Measurements from ENCODE around the gene TLN1. TPM values are rescaled to one million over a fixed set of nuclear protein-coding genes. Genes with fewer than 3 reads are reported as not detected.

TLN1 gene
- total RNA-seq, 4 donors from 2014 or later = 101 to 176 (median 155) TPM

- WGBS, 2 donors = 93% methylated on average over 3 of the region's 3 CpGs
- H3K4me3 ChIP-seq (ENCODE audit: low read depth, poor library complexity, severe bottlenecking) = no peak overlapping the region
- intact Hi-C loops (cut with DNase I; ENCODE audit: low total_unique reads) = no loop called here
- no peak for TF ChIP-seq POLR2A (IDR thresholded peaks at IDR 0.05)
- TF ChIP-seq CTCF (IDR thresholded peaks at IDR 0.05) = no peak
- DNase-seq (ENCODE audit: low spot score in 2 of 2) = no peak
Observed at GRCh38 chr9:35713578-35713977, 18.4 kb downstream of the TLN1 start.

- intact Hi-C loops (cut with DNase I; ENCODE audit: low total_unique reads) = no loop called here
- no peak overlapping the region for H3K4me3 ChIP-seq (ENCODE audit: low read depth, poor library complexity, severe bottlenecking)
- TF ChIP-seq CTCF (IDR thresholded peaks at IDR 0.05) (no peak), POLR2A (IDR thresholded peaks at IDR 0.05) (no peak)
- no peak for DNase-seq (ENCODE audit: low spot score in 2 of 2)
- 86 to 87% methylated on average over 11 of the region's 11 CpGs for WGBS, 2 donors
Observed at GRCh38 chr9:35712762-35713400, 19.1 kb downstream of the TLN1 start.

DNA sequence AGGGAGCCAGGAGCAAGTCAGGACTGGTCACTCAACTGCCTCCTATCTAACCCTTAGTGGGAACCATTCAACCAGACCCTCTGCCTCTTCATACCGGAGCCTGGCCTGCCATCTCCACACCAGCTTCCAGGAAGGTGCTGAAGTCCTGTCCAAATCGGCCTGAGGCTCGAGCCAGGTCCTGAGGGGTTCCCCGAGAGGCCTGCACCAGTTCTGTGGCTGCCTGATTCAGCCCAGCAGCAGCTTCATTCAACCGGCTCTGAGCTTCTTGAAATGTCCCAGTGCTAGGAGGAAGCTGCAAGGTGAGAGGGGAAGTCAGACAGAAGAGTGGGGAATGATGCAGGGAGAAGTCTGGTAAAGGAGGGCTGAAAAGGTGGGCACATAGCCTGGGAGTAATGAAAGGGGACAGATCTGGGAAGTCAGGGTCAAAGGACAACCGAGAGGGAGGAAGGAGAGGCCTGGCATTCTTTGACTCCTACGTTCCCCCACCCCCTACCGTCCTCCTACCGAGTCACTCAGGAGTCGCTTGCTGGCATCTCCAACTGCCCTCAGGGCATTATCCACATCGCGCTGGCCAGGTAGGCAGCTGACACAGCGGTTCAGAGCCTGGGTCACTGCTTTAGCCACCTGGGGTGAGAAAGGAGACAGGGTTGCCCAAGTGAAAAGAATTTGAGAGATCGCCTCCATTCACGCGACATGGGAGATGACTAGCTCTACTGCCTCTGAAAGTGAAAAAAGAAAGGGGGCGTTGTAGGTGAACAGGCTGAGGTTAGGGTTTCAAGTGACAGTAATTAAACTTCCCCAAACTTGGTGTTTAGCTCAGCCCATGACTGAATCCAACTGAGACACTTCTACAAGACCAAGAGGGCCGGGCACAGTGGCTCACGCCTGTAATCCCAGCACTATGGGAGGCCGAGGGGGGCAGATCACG is 20.2 kb downstream of the TLN1 start:
- intact Hi-C loops (cut with DNase I; ENCODE audit: low total_unique reads) = no loop called here
- TF ChIP-seq POLR2A (IDR thresholded peaks at IDR 0.05) = no peak
- no peak for TF ChIP-seq CTCF (IDR thresholded peaks at IDR 0.05)
- DNase-seq (ENCODE audit: low spot score in 2 of 2) = no peak
- no peak overlapping the region for H3K4me3 ChIP-seq (ENCODE audit: low read depth, poor library complexity, severe bottlenecking)
- WGBS, 2 donors = 77 to 81% methylated on average over 21 of the region's 21 CpGs

- intact Hi-C loops (cut with DNase I; ENCODE audit: low total_unique reads) = no loop called here
- H3K4me3 ChIP-seq (ENCODE audit: low read depth, poor library complexity, severe bottlenecking) = no peak overlapping the region
- no peak for DNase-seq (ENCODE audit: low spot score in 2 of 2)
- TF ChIP-seq POLR2A (IDR thresholded peaks at IDR 0.05) (no peak), CTCF (IDR thresholded peaks at IDR 0.05) (no peak)
- WGBS, 2 donors = 80 to 84% methylated on average over 7 of the region's 7 CpGs
Observed at GRCh38 chr9:35710818-35711500, 21.0 kb downstream of the TLN1 start.

GRCh38 chr9:35708146-35708545 is 23.8 kb downstream of the TLN1 start:
- intact Hi-C loops (cut with DNase I; ENCODE audit: low total_unique reads) = no loop called here
- WGBS, 2 donors = 96 to 99% methylated on average over 4 of the region's 4 CpGs

More at GRCh38 chr9:35708146-35708545, 23.8 kb downstream of the TLN1 start:
- DNase-seq (ENCODE audit: low spot score in 2 of 2) = no peak
- no peak overlapping the region for H3K4me3 ChIP-seq (ENCODE audit: low read depth, poor library complexity, severe bottlenecking)
- TF ChIP-seq POLR2A (IDR thresholded peaks at IDR 0.05) (no peak), CTCF (IDR thresholded peaks at IDR 0.05) (no peak)
